ENCODE data around the gene XIRP2. TPM values are rescaled to one million over a fixed set of nuclear protein-coding genes. Genes with fewer than 3 reads are reported as not detected.

Gene XIRP2
- total RNA-seq, 2 donors from 2014 or later = not detected

DNA sequence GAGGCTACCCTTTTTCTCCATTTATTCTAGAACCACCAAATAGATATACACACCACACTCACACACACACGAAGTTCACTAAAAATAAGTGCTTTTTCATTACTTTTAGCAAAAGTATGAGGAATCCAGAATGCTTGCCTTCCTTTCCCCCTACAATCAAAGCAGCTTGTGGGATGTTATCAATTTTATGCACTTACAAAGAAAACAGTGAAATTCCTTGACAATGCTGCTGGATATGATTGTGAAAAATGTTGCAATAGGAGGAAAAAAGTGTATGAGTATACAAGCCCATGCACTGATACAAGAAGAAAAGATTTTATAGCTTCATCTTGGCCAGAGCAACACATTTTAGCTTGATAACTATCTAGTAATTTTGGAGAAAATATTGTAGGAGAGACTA is 269.2 kb downstream of the XIRP2 start:
- intact Hi-C loops (cut with DNase I, micrococcal nuclease) = no loop called here
- ATAC-seq = no peak
- no peak for DNase-seq

DNA sequence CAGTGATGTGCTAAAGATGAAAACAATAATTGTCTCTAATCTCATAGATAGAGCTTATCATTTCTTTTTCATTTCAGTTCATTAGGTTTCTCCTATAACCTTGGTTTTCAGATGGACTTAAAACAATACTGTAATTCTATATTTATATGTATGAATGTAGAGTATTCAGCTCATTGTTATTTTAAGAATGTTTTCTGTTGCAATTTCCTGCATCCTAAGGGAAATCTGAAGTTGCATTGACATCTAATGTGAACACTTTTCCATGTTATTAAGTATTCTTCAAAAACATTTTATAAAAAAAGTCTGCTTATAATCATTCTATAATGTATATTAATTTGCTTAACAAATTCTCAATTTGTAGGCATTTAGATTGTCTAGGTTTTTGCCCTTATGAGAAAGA is 288.9 kb downstream of the XIRP2 start:
- ATAC-seq (no peak), DNase-seq (no peak)
- intact Hi-C loops (cut with DNase I, micrococcal nuclease) = no loop called here

DNA sequence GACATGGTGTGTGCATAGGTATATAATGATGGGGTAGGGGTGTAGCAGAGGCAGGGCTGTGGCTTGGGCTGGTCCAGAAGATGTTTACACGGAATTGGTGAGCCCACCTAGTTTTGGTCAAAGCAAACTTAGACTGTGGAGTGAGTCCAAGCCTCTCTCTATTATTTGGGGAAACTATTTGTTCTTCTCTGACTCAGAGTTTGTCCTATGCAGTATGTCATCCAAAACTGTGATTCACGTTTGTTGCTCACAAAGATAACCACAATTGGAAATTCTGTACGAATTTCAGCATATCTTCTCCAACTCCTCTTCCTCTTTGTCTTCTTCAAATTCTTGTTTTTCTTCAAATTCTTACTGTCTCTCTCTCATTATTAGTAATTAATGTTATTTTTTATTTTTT is 292.9 kb downstream of the XIRP2 start:
- intact Hi-C loops (cut with DNase I, micrococcal nuclease) = no loop called here
- DNase-seq (no peak), ATAC-seq (no peak)

DNA sequence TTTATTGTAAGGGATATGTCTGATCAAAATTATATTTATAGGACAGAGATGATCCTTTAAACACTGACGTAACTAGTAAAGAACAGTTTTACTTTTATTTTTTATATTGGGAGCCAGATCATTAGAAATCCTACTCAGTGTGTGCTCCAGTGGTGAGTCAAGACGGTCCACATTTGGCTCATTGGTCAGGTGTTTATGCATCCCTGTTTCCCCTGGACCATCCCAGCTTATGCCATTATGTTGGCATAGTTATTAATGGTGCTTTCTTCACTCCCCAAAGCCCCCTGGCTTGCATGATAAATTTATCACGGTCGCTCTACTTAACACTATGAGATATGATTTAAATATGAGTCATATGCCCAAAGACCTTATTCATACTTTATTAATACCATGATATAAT is 293.4 kb downstream of the XIRP2 start:
- DNase-seq (no peak), ATAC-seq (no peak)
- intact Hi-C loops (cut with DNase I, micrococcal nuclease) = no loop called here

DNA sequence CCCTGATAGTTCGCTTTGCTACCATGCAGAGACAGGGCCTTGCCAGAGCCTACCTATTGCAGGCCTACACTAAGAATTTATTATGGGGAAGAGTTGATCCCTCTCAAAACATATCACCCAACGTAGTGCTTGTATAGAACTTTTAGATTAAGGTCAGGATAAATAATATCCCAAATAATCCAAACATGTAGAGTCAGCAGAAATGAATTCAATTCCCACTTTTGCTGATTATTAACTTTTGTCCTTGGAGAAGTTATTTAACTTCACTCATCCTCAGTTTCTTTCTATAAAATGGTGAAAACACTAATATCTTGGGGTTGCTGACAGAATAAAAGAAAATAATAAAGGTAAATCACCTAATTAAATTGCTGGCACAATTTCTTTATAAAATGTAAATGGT is 294.1 kb downstream of the XIRP2 start:
- no peak for DNase-seq
- intact Hi-C loops (cut with DNase I, micrococcal nuclease) = no loop called here
- no peak for ATAC-seq

DNA sequence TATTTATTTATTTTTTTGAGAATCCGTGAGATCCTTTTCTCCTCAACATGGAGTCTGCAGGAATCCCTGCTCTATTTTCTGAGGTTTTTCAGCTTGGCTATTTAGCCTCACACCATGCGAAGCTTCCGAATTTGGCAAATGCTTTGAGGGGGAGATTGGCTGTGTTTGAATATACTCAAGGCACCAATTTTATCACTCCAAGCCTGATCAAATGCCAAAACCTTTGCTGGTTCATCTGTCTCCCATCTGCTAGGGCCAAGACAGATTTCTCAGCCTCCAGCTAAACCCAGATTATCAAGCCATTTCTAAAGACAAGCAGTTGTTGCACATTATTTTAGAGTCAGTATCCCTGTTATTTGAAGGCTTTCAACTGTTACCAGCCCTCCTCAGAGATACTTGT is 295.7 kb downstream of the XIRP2 start:
- ATAC-seq (no peak), DNase-seq (no peak)
- intact Hi-C loops (cut with DNase I, micrococcal nuclease) = no loop called here

DNA sequence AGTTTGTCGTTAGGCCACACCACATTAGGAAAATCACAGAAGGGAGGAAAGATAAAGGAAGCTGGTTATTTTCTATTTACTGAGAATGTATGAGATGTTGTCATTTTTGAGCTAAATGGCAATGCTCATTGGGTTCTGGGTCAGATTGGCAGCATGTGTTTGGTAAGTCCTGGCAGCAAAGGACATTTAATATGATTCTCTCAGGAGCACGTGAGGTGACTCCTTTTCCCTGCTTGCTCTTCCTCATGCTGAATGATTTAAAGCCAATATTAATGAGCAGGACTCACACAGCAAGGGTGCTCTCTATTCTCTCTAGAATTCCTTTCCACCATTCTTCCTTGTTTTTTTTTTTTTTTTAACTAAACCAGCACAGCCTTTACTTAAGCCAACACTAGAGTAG is 298.2 kb downstream of the XIRP2 start:
- DNase-seq (no peak), ATAC-seq (no peak)
- intact Hi-C loops (cut with DNase I, micrococcal nuclease) = no loop called here

DNA sequence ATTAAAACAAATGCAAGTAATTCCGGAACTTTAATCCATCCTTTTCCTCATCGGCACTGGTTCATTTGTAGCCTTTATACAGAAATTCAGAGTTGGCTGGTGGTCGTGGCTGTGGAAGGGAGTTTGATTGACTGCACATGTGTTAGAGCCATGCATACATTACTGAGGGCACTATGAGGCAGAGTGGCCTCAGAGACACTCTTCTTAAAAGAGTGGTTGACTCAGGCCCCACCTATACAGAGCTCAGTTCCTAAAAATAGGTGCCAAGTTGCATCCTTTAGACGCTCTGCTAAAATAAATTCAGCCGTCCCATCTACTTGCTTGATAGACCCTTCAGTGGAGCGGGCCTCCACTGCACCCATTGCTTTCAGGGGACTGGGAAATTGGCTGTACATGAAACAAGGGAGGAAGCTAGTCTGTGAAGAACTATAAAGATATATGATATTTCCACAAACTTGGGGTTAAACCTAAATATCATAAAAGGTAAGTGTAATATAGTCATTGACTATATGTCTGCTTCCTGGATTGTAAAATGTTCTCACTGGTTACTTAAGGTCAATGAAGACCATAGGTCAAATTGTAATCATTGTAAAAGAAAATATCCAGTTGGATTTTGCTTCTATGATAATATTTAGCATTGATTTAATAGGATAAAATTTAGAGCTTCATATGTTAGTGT is 298.9 kb downstream of the XIRP2 start:
- intact Hi-C loops (cut with DNase I, micrococcal nuclease) = no loop called here
- DNase-seq (no peak), ATAC-seq (peak; percentile 98)

DNA sequence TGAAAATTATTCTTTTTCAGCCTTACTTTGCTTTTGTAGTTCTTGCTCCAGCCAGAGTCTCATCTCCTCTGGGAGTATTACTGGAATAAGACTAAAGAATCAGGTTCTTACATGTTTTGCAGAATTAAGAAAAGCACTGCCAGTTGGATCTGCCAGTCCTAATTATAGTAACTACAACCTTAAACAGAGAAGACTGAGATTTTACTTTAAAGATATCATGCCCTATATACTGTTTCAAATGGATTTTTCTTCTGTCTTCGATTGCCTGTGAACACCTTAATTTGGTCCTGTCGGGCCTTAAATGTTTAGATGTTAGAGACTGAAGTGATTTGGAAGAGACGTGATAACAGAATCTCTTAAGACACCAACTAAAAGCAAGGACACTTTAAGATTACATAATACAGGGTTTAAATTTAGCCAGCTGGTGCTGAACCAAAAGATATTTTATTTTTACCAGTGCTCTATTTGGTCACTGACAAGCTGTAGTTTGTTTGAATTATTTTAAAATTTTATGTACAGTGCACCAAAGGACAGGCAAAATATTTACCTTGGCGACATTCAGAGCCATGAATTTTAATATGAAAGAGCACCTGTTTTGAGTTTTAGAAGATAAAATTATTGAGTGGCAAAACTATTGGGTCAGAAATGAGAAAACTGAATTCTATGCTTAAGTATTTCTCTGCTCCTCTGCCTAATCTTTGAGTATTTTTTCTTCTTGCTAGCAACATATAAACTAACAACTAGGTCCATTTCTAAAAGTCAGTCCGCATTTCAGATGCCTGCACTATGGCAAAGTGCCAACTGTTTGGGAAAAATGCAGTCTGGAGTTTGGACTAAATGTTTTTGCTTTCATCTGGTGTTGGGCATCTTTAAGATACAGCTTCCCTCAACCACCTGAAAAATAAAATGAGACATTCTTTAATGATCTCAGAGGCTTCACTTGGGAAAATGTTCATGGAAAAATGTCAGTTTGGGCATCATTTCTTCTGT is 300.0 kb downstream of the XIRP2 start:
- ATAC-seq (no peak), DNase-seq (no peak)
- intact Hi-C loops (cut with DNase I, micrococcal nuclease) = no loop called here

DNA sequence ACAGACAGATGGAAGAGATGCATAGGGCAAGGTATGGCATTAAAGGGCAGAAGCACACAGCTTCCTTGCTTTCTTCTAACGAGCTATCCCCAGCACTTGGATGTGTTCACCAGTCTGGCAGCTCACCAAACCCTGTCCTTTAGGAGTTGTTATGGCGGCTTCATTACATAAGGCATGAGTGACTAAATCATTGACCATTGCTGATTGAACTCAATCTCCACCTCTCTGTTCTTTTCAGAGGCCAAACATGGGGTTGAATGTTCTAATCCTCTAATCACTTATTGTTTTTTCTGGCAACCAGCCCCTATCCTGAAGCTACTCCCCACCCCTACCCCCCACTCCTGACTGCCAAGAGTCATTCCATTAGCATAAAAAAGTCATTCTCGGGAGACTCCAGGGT is 301.8 kb downstream of the XIRP2 start:
- intact Hi-C loops (cut with DNase I, micrococcal nuclease) = no loop called here
- no peak for ATAC-seq
- DNase-seq = no peak

DNA sequence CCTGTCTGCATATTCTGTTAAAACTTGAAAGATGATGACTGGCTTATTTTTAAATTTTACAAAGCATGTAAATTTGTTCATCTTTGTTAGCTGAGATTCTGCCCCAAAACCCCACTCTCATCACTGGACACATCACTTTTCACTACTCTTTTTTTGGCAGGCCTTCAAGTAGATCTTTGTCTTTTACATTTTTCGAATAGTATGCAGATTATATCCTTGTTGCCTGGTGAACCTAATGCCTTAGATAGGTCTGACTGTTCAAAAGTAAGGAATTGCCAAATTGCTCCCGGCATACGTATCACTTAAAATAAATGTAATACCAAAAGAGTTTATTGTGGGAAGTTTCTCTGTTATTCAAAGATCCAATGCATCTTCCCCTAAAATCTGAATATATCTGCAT is 303.3 kb downstream of the XIRP2 start:
- intact Hi-C loops (cut with DNase I, micrococcal nuclease) = no loop called here
- DNase-seq = no peak
- no peak for ATAC-seq

DNA sequence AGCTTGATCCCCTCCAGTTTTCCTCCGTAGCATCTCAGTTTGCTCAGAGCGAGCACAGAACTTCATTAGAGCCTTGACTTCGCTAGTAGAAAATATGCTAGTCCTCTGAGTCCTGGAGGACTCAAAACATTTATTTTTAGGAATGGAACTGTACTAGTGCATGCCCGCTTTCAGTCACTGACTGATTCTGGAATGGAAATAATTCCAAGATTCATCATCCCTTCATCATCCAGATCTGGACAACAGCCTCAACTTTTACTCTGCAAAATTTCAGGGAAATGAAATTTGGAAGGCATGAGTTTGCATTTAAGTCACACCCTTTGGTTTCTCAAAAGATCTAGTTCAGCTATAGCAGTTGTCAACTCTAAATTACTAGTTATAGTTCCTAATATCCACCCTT is 304.6 kb downstream of the XIRP2 start:
- intact Hi-C loops (cut with DNase I, micrococcal nuclease) = no loop called here
- ATAC-seq (no peak), DNase-seq (no peak)

DNA sequence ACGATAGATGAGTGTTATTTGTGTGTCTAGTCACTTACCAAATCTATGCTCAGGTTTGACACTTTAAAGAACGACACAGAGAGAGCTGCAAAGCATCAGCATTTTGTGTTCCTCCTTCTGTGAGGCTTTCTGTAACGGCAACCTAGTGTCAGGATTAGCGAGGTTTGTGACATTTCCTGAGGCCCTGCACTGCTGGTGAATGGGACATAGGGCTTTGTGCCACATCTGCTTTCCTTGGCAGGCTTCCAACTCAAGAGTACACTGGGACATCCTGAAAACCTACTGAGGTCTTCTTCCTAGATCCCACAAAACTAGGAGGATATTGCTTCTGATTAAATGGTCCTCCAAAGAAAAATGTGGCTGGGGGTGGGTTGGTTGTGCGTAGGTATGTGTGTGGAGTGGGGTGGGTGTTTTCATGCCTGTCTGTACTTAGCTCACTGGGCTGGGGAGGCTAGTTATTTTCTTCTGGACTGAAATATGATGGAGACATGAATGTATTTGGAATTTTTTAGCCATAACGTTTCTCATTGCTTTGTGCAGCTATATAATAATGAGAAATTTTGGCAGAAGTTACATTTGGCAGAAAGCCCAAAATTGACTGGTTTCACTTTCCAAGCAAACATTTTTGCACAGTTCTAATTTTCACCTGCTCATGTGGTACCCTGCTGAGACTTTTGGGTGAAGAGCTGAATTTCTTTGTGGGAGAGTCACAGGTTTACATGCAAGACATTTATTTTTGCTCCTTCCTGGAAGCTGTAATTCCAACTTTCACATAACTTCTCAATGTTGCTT is 308.4 kb downstream of the XIRP2 start:
- ATAC-seq (peak; percentile 30), DNase-seq (peak in 1 of 2 donors; percentile 14)
- intact Hi-C loops (cut with DNase I, micrococcal nuclease) = no loop called here

DNA sequence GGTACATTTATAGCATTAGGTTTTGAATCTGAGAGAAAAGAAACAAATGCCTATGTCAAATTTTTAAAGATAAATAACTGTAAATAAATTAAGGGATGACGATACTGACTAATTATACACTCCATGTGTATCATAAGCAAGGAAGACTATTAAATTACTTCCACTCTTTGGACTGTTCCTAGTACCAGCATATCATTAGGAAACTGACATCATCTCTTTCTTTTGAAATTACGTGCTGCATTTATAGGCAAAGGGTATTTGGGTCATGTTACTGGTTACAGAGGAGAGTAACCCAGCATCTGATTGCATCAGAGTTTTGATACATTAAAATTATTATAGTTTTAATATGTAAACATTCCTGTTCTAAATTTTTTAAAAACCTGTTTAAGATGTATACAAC is 309.7 kb downstream of the XIRP2 start:
- ATAC-seq (no peak), DNase-seq (no peak)
- intact Hi-C loops (cut with DNase I, micrococcal nuclease) = no loop called here

DNA sequence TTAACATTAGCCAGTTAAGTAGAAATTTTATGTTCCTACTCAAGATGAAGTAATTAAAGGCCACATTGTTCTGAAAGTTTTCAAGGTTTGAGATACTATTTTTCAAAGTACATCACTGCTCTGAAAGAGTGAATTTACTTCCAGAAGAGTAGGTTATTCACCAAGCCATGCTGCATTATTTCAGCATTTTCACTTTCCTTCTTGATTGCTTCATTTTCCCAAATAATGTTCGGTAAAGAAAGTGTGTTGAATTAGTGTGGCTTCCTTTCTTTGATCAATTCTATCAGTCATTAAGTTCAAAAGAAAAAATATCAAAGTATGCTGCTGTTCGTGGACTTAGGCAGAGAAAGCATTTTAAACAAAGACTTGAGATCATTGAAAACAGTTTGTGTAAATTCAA is 310.3 kb downstream of the XIRP2 start:
- ATAC-seq (no peak), DNase-seq (no peak)
- intact Hi-C loops (cut with DNase I, micrococcal nuclease) = no loop called here

DNA sequence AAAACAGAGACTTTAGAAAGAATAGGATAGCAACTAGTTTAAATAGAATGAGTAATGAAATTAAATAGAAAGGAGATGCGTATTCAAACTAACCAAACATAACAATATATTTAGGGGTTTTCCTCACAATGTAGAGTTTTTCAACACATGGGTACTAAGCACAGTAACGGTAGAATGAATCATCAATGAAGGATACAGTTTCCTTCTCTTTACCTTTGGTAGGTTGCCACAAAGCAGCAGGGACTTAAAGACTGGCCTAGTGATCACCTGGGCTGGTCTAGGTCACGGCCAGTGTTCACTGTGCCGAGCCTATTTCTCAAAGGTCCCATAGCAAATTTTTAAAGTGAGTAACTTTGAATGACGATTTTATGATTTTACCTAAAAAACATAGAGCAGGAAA is 311.7 kb downstream of the XIRP2 start:
- intact Hi-C loops (cut with DNase I, micrococcal nuclease) = no loop called here
- DNase-seq = no peak
- no peak for ATAC-seq

DNA sequence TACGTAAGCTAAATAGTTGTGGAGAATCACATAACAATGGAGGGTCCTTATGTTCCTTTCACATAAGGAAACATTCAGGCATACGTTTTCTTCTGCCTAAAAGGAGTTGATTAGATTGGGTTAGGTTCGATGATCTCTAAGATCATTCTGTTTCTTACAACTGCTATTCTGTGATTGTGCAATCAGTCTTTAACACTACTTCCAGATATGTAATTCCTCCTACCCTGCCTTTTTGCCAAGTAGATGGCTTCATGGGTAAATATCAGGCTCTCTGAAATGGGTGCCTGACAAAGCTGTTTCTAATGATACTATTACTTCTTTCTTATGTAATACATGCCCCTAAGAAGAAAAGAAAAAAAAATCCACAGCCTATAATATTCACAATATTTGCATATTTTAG is 321.5 kb downstream of the XIRP2 start:
- intact Hi-C loops (cut with DNase I, micrococcal nuclease) = loop anchor here in 1 of 2 donors (10.0 kb wide), 1 partner anchor 675 kb away; no protein-coding TSS in a partner anchor
- ATAC-seq = no peak
- no peak for DNase-seq

DNA sequence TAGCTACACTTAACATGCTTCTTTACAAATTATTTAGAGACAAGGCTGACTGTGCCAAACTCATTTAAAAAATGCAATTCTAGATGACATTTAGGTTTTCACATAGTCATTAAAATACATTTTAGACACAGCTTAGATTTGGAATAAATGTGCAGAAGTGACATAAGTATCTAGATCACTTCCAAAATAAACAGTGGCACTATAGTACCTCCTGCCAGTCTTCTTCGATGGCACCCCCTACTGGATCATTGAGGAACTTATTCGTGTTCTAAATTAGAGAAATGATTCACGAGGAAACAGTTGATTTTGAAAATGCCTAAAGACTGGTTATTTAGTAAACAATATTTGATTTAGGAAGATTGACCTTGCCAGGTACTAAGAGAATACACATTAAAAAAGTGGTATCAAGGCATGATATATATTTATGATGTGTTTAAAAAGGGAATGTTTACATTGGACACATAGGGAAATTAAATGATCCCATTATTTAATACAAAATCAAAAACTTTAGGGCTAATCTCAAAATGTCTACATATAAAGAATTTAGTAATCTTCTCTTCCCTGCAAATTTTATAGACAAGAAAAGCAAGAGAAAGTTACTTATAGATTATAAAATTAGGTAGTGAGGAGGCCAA is 323.9 kb downstream of the XIRP2 start:
- ATAC-seq (peak; percentile 54), DNase-seq (peak in 1 of 2 donors; percentile 16)
- intact Hi-C loops (cut with DNase I, micrococcal nuclease) = loop anchor here in 1 of 2 donors (10.0 kb wide), 1 partner anchor 677 kb away; no protein-coding TSS in a partner anchor

DNA sequence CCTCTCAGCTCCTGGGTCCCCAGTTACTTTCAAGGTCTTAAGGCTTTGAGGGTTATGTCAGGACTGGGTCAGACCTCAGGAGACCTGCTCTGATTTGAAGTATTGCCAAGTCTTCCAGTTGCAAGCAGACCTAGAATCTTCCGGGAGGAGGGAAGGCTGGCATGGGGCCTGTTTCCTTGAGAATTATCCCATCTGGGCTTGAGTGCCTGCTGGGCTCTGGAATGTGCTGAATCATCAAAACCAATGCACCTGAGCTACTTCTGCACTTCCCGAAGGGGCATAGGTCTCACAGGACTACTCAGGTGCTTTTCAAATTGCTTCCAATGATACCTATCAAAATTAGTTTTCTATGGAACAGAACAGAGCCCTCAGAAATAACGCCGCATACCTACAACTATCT is 327.3 kb downstream of the XIRP2 start:
- intact Hi-C loops (cut with DNase I, micrococcal nuclease) = loop anchor here in 1 of 2 donors (10.0 kb wide), 1 partner anchor 681 kb away; no protein-coding TSS in a partner anchor
- DNase-seq (peak; percentile 15 to 28), ATAC-seq (peak; percentile 47)

Data from left colon (tissue), 2 donors.